Fibroblast of lung (primary cell): Measurements from ENCODE around the gene FSD1. TPM values are rescaled to one million over a fixed set of nuclear protein-coding genes. Genes with fewer than 3 reads are reported as not detected.

Experiments used
- DNase-seq, 2 donors: peaks; one replicate each; pipeline versions ENCODE4 v3.0.0 to v3.0.0-alpha.2; 2010; ENCODE audit warnings: low read depth in 2 of 2
- H2AFZ ChIP-seq: 2 replicates; pipeline ENCODE4 v1.5.1; 2012; ENCODE audit warnings: low read length, control low read depth, inconsistent platforms
- H3K27ac ChIP-seq: 2 replicates; pipeline ENCODE4 v1.5.1; 2011; ENCODE audit warnings: low read length, control low read depth; ENCODE audit not compliant: insufficient read depth
- H3K27me3 ChIP-seq: 2 replicates; pipeline ENCODE4 v1.5.1; 2011; ENCODE audit warnings: mild to moderate bottlenecking, low read length; ENCODE audit not compliant: control insufficient read depth, insufficient read depth
- H3K36me3 ChIP-seq: 2 replicates; pipeline ENCODE4 v1.5.1; 2011; ENCODE audit warnings: low read length; ENCODE audit not compliant: control insufficient read depth, insufficient read depth
- H3K4me1 ChIP-seq: 2 replicates; pipeline ENCODE4 v1.5.1; 2011; ENCODE audit warnings: low read length; ENCODE audit not compliant: control insufficient read depth, insufficient read depth; ENCODE audit errors: extremely low read depth
- H3K4me2 ChIP-seq: 2 replicates; pipeline ENCODE4 v1.5.1; 2011; ENCODE audit warnings: low read length, control low read depth; ENCODE audit not compliant: insufficient read depth; ENCODE audit errors: extremely low read depth
- H3K4me3 ChIP-seq, 4 experiments: fragments of 200-600 bp in 1 of 4; sonication (generic) in 1 of 4; replicated peaks in 1 of 4; 2 replicates each; pipeline ENCODE4 v1.5.1; 2011 to 2016; ENCODE audit warnings: low read length in 4 of 4, low read depth in 3 of 4, mild to moderate bottlenecking in 3 of 4, control low read depth in 2 of 4, inconsistent platforms in 1 of 4, mixed read lengths in 1 of 4; ENCODE audit not compliant: insufficient read depth in 1 of 4; ENCODE audit errors: control extremely low read depth in 1 of 4
- H3K79me2 ChIP-seq: 2 replicates; pipeline ENCODE4 v1.5.1; 2012; ENCODE audit warnings: mild to moderate bottlenecking, low read length, inconsistent platforms; ENCODE audit not compliant: control insufficient read depth, insufficient read depth
- H3K9ac ChIP-seq: 2 replicates; pipeline ENCODE4 v1.5.1; 2011; ENCODE audit warnings: mild to moderate bottlenecking, low read length, control low read depth; ENCODE audit not compliant: insufficient read depth
- H3K9me3 ChIP-seq: 2 replicates; pipeline ENCODE4 v1.5.1; 2012; ENCODE audit warnings: low read depth, low read length; ENCODE audit not compliant: control insufficient read depth, insufficient read depth
- H4K20me1 ChIP-seq: 2 replicates; pipeline ENCODE4 v1.5.1; 2011; ENCODE audit warnings: low read length; ENCODE audit not compliant: control insufficient read depth, insufficient read depth; ENCODE audit errors: extremely low read depth
- EZH2 ChIP-seq: IDR thresholded peaks from 2 replicates; pipeline ENCODE4 v1.5.1; 2012; ENCODE audit warnings: low read length, control low read depth, mild to moderate bottlenecking; ENCODE audit errors: missing control alignments
- polyA plus RNA-seq, 2 donors: library from polyadenylated mRNA; depleted of rRNA in 1 of 2; stranded (reverse) in 1 of 2; unstranded in 1 of 2; fragments of >200 nt; gene quantifications; 2 replicates each; pipeline ENCODE4 v1.2.1, GENCODE V29; 2011 to 2012; ENCODE audit warnings: missing spikeins in 1 of 2
- total RNA-seq: library from RNA; depleted of rRNA; stranded (reverse); fragments of >200 nt; gene quantifications from 2 replicates; pipeline ENCODE4 v1.2.1, GENCODE V29; 2014
- TF ChIP-seq, protein P1 (sequence below), 2 donors: IDR thresholded peaks in 1 of 2; conservative IDR thresholded peaks in 1 of 2; 1 replicate in 1 of 2; 2 replicates in 1 of 2; pipeline ENCODE4 v1.5.1; 2011 to 2012; ENCODE audit warnings: low read length in 2 of 2, control low read depth in 1 of 2, inconsistent platforms in 1 of 2, low read depth in 1 of 2, mild to moderate bottlenecking in 1 of 2

Gene FSD1
- total and polyA plus RNA-seq, 2 donors (not counting 1 experiment from before 2014, with no cell fraction given), result 4.6 to 10.1 TPM

DNA sequence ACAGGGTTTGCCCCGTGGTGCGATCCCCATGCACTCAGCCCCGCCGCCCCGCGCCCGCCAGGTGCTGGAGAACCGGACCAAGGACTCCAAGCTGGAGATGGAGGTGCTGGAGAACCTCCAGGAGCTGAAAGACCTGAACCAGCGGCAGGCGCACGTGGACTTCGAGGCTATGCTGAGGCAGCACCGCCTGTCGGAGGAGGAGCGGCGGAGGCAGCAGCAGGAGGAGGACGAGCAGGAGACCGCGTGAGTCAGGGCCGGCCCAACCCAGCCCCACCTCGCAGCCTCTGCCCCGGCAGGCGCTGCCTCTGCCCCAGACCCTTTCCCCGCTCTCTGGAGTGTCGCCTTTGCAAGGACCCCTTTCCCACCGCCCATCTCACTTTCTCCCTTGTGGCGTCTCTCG lies 46.2 kb upstream of the FSD1 start:
- Histone ChIP-seq H3K9ac (no peak overlapping the region), H2AFZ (no peak overlapping the region), H3K27me3 (no peaks in the 10 kb centered on the region), H3K36me3 (peaks cover 20% of the 10 kb centered on the region), H3K27ac (no peak overlapping the region), H3K4me2 (no peak overlapping the region), H3K4me3 (no peak overlapping the region), H3K9me3 (no peaks in the 10 kb centered on the region), H3K4me1 (no peaks in the 10 kb centered on the region), H3K79me2 (no peaks in the 10 kb centered on the region), H4K20me1 (no peaks in the 10 kb centered on the region)
- DNase-seq, result no peak
- TF ChIP-seq, protein P1, sequence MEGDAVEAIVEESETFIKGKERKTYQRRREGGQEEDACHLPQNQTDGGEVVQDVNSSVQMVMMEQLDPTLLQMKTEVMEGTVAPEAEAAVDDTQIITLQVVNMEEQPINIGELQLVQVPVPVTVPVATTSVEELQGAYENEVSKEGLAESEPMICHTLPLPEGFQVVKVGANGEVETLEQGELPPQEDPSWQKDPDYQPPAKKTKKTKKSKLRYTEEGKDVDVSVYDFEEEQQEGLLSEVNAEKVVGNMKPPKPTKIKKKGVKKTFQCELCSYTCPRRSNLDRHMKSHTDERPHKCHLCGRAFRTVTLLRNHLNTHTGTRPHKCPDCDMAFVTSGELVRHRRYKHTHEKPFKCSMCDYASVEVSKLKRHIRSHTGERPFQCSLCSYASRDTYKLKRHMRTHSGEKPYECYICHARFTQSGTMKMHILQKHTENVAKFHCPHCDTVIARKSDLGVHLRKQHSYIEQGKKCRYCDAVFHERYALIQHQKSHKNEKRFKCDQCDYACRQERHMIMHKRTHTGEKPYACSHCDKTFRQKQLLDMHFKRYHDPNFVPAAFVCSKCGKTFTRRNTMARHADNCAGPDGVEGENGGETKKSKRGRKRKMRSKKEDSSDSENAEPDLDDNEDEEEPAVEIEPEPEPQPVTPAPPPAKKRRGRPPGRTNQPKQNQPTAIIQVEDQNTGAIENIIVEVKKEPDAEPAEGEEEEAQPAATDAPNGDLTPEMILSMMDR (conservative IDR thresholded peaks at IDR 0.05 in 1 of 2, IDR thresholded peaks at IDR 0.05 in 1 of 2; ENCODE audit: low read depth in 1 of 2, low read length in 2 of 2), result no peak
- TF ChIP-seq EZH2, result no peak

DNA sequence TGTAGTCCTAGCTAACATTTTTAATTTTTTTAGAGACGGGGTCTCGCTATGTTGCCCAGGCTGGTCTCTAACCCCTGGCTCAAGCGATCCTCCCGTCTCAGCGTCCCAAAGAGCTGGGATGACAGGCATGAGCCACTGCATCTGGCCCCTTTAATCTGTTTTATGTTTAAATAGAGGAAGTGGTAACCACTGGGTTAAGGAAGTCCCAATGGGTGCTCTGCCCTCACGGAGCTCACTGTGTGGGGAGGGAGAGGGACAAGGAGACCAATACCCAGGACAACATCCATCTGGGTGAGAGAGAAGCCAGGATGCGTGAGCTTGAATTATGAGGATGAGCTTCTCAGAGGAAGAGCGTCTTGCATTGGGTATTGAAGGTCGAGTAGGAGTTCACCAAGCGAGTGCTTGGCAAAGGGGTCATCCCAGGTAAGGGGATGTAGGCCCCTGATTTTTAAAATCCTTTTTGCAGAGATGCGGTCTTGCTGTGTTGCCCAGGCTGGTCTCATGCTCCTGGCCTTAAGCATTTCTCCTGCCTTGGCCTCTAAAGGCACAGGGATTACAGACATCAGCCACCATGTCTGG lies 43.7 kb upstream of the FSD1 start:
- Histone ChIP-seq H3K79me2 (no peaks in the 10 kb centered on the region), H3K4me3 (no peak overlapping the region), H4K20me1 (no peaks in the 10 kb centered on the region), H3K9me3 (no peaks in the 10 kb centered on the region), H3K4me1 (no peaks in the 10 kb centered on the region), H3K4me2 (no peak overlapping the region), H3K27me3 (no peaks in the 10 kb centered on the region), H3K36me3 (peaks cover 15% of the 10 kb centered on the region), H2AFZ (no peak overlapping the region), H3K9ac (no peak overlapping the region), H3K27ac (no peak overlapping the region)
- TF ChIP-seq, protein P1 (conservative IDR thresholded peaks at IDR 0.05 in 1 of 2, IDR thresholded peaks at IDR 0.05 in 1 of 2; ENCODE audit: low read depth in 1 of 2, low read length in 2 of 2), result no peak
- no peak for TF ChIP-seq EZH2
- DNase-seq, result no peak

DNA sequence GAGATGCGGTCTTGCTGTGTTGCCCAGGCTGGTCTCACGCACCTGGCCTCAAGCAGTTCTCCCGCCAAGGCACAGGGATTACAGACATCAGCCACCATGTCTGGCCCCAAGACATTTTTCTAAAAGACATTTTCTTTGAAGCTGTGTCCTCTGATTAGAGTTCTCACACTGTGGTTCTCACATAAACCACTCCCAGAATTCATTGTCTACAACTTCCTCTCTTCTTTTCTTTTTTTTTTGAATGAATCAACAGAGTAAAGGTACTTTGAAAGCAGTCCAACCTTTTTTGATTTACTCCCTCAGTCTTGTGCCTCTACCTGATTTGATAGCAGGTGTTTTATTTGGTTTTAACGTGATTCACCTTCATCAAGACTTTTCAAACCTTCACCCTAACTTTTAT lies 39.6 kb upstream of the FSD1 start:
- Histone ChIP-seq H3K27me3 (no peaks in the 10 kb centered on the region), H3K79me2 (no peaks in the 10 kb centered on the region), H3K9me3 (no peaks in the 10 kb centered on the region), H3K4me1 (no peaks in the 10 kb centered on the region), H3K36me3 (peaks cover 5% of the 10 kb centered on the region), H4K20me1 (no peaks in the 10 kb centered on the region), H3K4me2 (no peak overlapping the region), H2AFZ (no peak overlapping the region), H3K9ac (no peak overlapping the region), H3K27ac (no peak overlapping the region), H3K4me3 (no peak overlapping the region)
- no peak for TF ChIP-seq EZH2
- TF ChIP-seq, protein P1 (conservative IDR thresholded peaks at IDR 0.05 in 1 of 2, IDR thresholded peaks at IDR 0.05 in 1 of 2; ENCODE audit: low read depth in 1 of 2, low read length in 2 of 2), result no peak
- no peak for DNase-seq
